HCEC 1CT (cell line): Measurements from ENCODE around the gene STOML2.

Source experiments
- DNase-seq: peaks from one replicate; pipeline ENCODE4 v3.0.0-alpha.2; 2017

The STOML2 gene

GRCh38 chr9:35107297-35108290 is 4.7 kb upstream of the STOML2 start:
- DNase-seq: no peak

- no peak for DNase-seq
Measured at GRCh38 chr9:35106343-35106730, 3.4 kb upstream of the STOML2 start.

GRCh38 chr9:35105571-35106342 is 2.8 kb upstream of the STOML2 start:
- DNase-seq: no peak

- no peak for DNase-seq
Measured at GRCh38 chr9:35105126-35105525, 2.2 kb upstream of the STOML2 start.

GRCh38 chr9:35104586-35104985 is 1.7 kb upstream of the STOML2 start:
- no peak for DNase-seq

- DNase-seq: no peak
Measured at GRCh38 chr9:35103660-35104191, 795 bp upstream of the STOML2 start.

- DNase-seq: no peak
Measured at GRCh38 chr9:35102465-35102768, 514 bp downstream of the STOML2 start.

GRCh38 chr9:35097573-35097972 is 5.4 kb downstream of the STOML2 start:
- no peak for DNase-seq

GRCh38 chr9:35096035-35096849 is 6.7 kb downstream of the STOML2 start, which contains the start of gene PIGO:
Gene PIGO, minus strand, starts transcription at chr9:35096591. Its CDS starts 1,026 bp downstream, at chr9:35095565.
- DNase-seq: peak; percentile 83

GRCh38 chr9:35091536-35091935 is 11.4 kb downstream of the STOML2 start:
- DNase-seq: no peak

- DNase-seq: no peak
Measured at GRCh38 chr9:35089434-35089833, 13.5 kb downstream of the STOML2 start.

- DNase-seq: no peak
Measured at GRCh38 chr9:35085078-35085477, 17.9 kb downstream of the STOML2 start.

- DNase-seq: peak; percentile 92
Measured at GRCh38 chr9:35079426-35080341, 23.2 kb downstream of the STOML2 start, which contains the start of gene FANCG. Gene FANCG, minus strand, starts transcription at chr9:35079942. Its CDS starts 418 bp downstream, at chr9:35079524.

GRCh38 chr9:35079041-35079425 is 23.9 kb downstream of the STOML2 start:
- no peak for DNase-seq

GRCh38 chr9:35078066-35078465 is 24.9 kb downstream of the STOML2 start:
- no peak for DNase-seq

GRCh38 chr9:35076848-35077247 is 26.1 kb downstream of the STOML2 start:
- DNase-seq: no peak

GRCh38 chr9:35075358-35075757 is 27.6 kb downstream of the STOML2 start:
- no peak for DNase-seq

GRCh38 chr9:35074791-35075190 is 28.1 kb downstream of the STOML2 start:
- no peak for DNase-seq

GRCh38 chr9:35074141-35074540 is 28.8 kb downstream of the STOML2 start:
- DNase-seq: no peak

GRCh38 chr9:35073279-35073612 is 29.7 kb downstream of the STOML2 start:
- DNase-seq: peak; percentile 13

GRCh38 chr9:35072461-35073278 is 30.3 kb downstream of the STOML2 start, which contains the start of gene VCP:
Gene VCP, minus strand, starts transcription at chr9:35072625. Its CDS starts 272 bp downstream, at chr9:35072353.
- peak; percentile 99 for DNase-seq
